Thoracic aorta (tissue), 2 donors: ENCODE measurements around the gene TEAD3. TPM values are rescaled to one million over a fixed set of nuclear protein-coding genes. Genes with fewer than 3 reads are reported as not detected.

ENCODE experiments used
- ATAC-seq: fragments of 150-250 bp; one replicate; pipeline ENCODE4 v1.8.0; 2017; ENCODE audit warnings: low read depth; ENCODE audit not compliant: insufficient number of reproducible peaks, low FRiP score
- DNase-seq: peaks from one replicate; pipeline ENCODE4 v3.0.0-alpha.2; 2020; ENCODE audit warnings: low spot score
- H3K27ac ChIP-seq, 2 donors: fragments of 200-600 bp; sonication (generic); 1 replicate in 1 of 2; 2 replicates in 1 of 2; pipeline ENCODE4 v1.5.1; 2016; ENCODE audit warnings: mild to moderate bottlenecking in 2 of 2, moderate library complexity in 2 of 2
- H3K27me3 ChIP-seq: fragments of 200-600 bp; sonication (generic); replicated peaks from 2 replicates; pipeline ENCODE4 v1.6.0; 2016; ENCODE audit warnings: mild to moderate bottlenecking; ENCODE audit not compliant: insufficient read depth
- H3K36me3 ChIP-seq: fragments of 200-600 bp; sonication (generic); one replicate; pipeline ENCODE4 v1.5.1; 2016
- H3K4me1 ChIP-seq, 2 donors: fragments of 200-600 bp; sonication (generic); 1 replicate in 1 of 2; 2 replicates in 1 of 2; pipeline versions ENCODE4 v1.5.1 to v1.6.0; 2016; ENCODE audit warnings: low read depth in 2 of 2, mild to moderate bottlenecking in 1 of 2; ENCODE audit not compliant: control insufficient read depth in 1 of 2
- H3K4me3 ChIP-seq: fragments of 200-600 bp; sonication (generic); 2 replicates; pipeline ENCODE4 v1.5.1; 2016; ENCODE audit warnings: mild to moderate bottlenecking
- H3K9me3 ChIP-seq: fragments of 200-600 bp; sonication (generic); 2 replicates; pipeline ENCODE4 v1.5.1; 2016
- total RNA-seq, 2 donors: library from RNA; depleted of rRNA; stranded (reverse); fragments of >200 nt; gene quantifications; one replicate each; pipeline versions ENCODE4 v1.1.0 to v1.2.3, GENCODE V29; 2016
- TF ChIP-seq, protein P1 (sequence below): fragments of 200-600 bp; sonication (generic); IDR thresholded peaks from one replicate; pipeline ENCODE4 v1.5.1; 2019; ENCODE audit warnings: antibody characterized with exemption

The TEAD3 gene
- total RNA-seq, 2 donors from 2014 or later: 50.8 to 68.3 TPM

GRCh38 chr6:35492258-35492973 is 4.5 kb downstream of the TEAD3 start:
- Histone ChIP-seq H3K27ac (peak overlapping the region; percentile 96 to 99), H3K27me3 (no peaks in the 10 kb centered on the region), H3K4me1 (peaks cover 60 to 83% of the 10 kb centered on the region in 2 donors), H3K36me3 (no peaks in the 10 kb centered on the region), H3K4me3 (no peak overlapping the region), H3K9me3 (no peaks in the 10 kb centered on the region)
- no peak for DNase-seq
- TF ChIP-seq, protein P1, sequence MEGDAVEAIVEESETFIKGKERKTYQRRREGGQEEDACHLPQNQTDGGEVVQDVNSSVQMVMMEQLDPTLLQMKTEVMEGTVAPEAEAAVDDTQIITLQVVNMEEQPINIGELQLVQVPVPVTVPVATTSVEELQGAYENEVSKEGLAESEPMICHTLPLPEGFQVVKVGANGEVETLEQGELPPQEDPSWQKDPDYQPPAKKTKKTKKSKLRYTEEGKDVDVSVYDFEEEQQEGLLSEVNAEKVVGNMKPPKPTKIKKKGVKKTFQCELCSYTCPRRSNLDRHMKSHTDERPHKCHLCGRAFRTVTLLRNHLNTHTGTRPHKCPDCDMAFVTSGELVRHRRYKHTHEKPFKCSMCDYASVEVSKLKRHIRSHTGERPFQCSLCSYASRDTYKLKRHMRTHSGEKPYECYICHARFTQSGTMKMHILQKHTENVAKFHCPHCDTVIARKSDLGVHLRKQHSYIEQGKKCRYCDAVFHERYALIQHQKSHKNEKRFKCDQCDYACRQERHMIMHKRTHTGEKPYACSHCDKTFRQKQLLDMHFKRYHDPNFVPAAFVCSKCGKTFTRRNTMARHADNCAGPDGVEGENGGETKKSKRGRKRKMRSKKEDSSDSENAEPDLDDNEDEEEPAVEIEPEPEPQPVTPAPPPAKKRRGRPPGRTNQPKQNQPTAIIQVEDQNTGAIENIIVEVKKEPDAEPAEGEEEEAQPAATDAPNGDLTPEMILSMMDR: no peak
- no peak for ATAC-seq

- Histone ChIP-seq H3K27me3 (no peaks in the 10 kb centered on the region), H3K9me3 (no peaks in the 10 kb centered on the region), H3K4me3 (peak overlapping the region; percentile 68), H3K36me3 (no peaks in the 10 kb centered on the region), H3K27ac (peak overlapping the region; percentile 96 to 99), H3K4me1 (peaks cover 67 to 90% of the 10 kb centered on the region in 2 donors)
- no peak for ATAC-seq
- TF ChIP-seq, protein P1: no peak
- DNase-seq: no peak
Measured at GRCh38 chr6:35491558-35492257, 5.2 kb downstream of the TEAD3 start.

DNA sequence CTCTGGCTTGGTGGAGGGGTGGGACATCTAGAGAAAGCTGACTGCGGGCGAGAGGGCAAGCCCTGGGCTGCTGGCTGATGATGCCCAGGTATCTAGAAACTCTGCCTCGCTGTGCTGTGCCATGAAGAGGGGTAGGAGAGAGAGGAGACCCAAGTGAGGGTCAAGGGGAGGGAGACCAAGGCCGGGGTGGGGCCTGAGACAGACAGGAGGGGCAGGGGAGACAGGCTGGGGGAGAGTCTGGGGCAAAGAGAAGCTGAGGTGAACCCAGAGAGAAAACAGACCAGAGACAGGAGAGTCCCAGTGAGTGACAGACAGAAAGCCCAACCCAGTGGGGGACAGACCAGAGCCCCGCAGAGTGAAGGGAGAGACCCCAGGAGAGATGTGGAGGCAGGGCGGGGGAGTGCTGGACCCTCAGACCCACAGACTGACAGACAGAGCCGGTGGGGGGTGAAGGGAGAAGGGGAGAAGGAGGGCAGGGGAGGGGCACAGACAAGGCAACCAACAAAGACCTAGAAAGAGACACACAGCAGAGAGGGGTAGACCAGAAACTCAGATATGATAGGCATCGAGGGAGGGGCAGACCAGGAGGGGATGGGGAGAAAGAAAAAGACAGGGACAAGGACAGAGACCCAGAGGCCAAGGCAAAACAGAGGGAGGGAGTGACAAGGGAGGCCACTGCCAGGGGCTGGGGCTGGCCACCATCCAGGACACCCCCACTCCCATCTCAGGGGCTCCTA is 5.9 kb downstream of the TEAD3 start:
- no peak for DNase-seq
- H3K9me3 ChIP-seq: no peaks in the 10 kb centered on the region
- H3K4me1 ChIP-seq: peaks cover 74 to 97% of the 10 kb centered on the region in 2 donors
- H3K4me3 ChIP-seq: peak overlapping the region; percentile 68
- H3K36me3 ChIP-seq: peaks cover 2% of the 10 kb centered on the region
- TF ChIP-seq, protein P1: no peak
- H3K27ac ChIP-seq: peak overlapping the region; percentile 96 to 99
- no peak for ATAC-seq
- H3K27me3 ChIP-seq: no peaks in the 10 kb centered on the region

GRCh38 chr6:35489995-35490791 is 6.7 kb downstream of the TEAD3 start:
- Histone ChIP-seq H3K36me3 (peaks cover 3% of the 10 kb centered on the region), H3K27me3 (no peaks in the 10 kb centered on the region), H3K9me3 (no peaks in the 10 kb centered on the region), H3K4me3 (peak overlapping the region; percentile 68), H3K27ac (peak overlapping the region; percentile 96 to 99), H3K4me1 (peaks cover 82 to 100% of the 10 kb centered on the region in 2 donors)
- ATAC-seq: peak; percentile 42
- TF ChIP-seq, protein P1: no peak
- peak; percentile 79 for DNase-seq
